T-helper 2 cell (primary cell): ENCODE measurements around the gene LRRC45.

Source experiments
- DNase-seq, 5 experiments: peaks; one replicate each; pipeline versions ENCODE4 v3.0.0 to v3.0.0-alpha.2; 2012 to 2022

The LRRC45 gene

DNA sequence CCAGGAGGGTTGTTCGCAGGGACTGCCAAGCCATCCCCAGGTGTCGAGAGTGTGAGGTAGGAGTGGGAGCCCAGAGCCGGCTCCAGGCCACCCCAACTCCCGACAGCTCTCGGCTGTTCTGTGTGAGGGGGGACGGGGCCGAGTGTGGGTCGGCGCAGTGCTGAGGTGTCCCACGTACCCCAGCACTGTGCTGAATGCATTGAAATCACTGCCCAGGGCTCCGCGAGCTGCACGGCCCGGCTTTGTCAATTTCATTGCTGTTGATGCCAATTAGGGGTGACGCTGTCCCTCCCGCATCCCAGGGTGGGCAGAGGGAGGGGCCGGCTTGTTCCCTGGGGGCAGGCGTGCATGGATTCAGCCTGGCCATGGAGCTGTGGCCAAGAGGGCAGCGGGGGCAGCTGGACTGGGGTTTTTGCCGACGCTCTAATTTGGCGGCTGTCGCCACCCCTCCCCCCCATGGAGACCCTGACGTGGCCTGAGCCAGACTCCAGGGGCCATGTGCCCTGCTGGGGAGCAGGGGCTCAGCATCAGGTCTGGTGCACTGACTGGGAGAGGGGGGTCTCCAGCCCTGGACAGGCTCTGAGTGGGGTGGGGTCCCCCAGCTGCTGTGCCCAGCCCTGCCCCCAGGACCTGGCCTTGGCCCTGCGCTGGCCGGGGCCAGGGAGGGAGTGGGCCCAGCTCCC is 14.7 kb upstream of the LRRC45 start:
- DNase-seq = no peak

GRCh38 chr17:82008941-82009405 is 14.1 kb upstream of the LRRC45 start:
- no peak for DNase-seq

- DNase-seq = no peak
Measured at GRCh38 chr17:82009413-82009812, 13.7 kb upstream of the LRRC45 start.

DNA sequence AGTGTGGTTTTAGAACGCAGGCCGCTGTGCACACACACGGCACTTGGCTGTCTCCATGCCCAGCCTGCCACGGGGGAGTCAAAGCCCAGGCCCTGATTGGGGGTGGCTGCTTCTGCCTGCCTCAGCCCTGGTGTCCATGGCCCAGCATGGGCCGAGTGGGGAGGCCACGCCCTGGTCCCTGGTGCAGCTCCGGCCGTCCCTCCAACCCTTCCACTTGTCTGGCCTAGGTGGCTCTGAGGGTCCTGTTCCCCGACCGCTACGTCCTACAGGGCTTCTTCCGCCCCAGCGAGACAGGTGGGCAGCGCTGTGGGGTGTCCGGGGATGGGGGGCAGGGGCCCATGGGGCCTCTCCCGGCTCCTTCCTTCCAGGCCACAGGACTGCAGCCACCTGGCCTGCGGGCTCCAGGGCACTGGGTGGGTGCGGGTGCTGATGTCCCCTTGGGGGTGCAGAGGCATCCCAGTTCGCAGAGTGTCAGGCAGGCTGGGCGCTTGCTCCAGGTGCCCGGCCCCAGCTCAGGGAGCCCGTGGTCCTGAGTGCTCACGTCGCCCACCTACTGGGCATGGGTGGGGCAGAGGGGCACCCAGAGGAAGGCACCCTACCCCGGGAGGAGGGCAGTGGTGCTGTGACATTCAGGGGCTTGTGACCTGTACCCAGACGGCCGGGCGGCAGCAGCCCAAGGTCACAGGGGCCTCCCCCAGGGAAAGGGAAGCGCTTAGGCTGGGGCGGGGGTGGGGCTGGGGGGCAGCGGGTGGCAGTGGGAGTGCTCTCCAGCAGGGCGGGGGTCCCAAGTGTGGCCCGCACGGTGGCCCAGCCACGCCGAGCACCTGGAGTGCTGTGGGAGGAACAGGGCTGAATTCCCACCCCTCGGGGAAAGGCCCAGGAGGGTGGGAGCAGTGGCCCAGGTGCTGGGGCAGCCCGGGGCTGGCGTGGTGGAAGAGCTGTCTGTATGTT is 12.3 kb upstream of the LRRC45 start:
- DNase-seq = no peak

- no peak for DNase-seq
Measured at GRCh38 chr17:82011617-82012187, 11.4 kb upstream of the LRRC45 start.

DNA sequence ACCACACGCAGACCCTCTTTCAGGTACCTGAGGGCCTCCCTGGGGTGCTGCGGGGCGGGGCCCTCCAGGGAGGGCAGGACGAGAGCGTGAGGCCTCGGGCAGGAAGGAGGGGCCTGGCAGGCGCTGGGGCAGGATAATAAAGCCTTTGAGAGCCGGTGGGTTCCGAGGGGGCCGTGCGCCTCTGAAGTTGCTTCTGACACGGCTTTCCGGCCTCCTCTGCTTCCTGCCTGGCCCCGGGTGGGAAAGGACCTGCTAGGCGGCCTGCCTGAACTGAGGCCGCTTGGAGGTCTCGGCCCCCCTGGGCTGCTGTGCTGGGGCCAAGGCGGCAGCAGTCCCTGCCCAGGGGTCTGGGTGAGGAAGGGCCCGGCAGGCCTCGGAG is 10.9 kb upstream of the LRRC45 start:
- no peak for DNase-seq

- DNase-seq = no peak
Measured at GRCh38 chr17:82012640-82013295, 10.3 kb upstream of the LRRC45 start.

DNA sequence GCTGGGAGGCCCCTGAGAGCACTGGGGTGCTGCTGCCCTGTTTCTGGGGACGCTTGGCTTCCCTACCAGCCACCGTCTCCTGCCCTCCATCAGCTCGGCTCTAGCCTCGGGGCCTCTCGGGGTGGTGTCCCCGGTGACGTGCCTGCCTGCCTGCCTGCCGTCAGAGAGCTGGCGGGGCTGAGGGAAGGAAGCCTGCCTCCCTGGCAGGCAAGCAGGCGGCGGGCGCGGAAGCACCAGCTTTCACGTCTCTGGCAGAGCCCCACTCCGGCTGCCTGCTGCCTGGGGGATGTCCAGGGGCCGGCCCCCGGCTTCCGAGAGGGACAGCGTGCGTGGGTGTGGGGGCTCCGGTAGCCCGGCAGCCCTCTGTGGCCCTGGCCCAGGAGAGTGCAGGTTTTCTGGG is 9.8 kb upstream of the LRRC45 start:
- no peak for DNase-seq

DNA sequence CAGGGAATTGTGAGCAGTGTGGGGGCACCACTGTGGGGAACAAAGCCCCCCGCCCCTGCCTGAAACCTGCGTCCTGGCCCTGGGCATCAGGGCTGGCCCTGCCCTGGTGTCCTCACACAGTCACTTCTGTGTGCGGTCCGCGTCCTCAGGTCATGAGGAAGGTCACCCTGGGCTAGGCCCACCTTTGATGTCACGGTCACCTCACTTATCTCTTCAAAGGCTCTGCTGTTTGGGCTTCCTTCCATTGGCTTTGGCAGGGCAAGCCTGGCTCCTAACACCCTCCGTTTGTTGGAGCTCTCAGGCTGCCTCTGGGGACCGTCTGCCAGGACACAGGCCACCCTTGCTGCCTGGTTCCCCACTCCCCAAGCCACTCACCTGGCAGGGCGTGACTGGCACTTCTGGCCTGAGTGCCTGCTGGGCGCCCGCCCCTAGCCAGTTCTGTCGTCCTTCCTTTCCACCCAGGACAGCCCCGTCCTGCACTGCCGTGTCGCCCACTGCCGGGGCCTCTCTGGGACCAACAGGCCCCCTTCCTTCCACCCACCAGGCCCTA is 9.3 kb upstream of the LRRC45 start:
- DNase-seq = no peak

- DNase-seq = no peak
Measured at GRCh38 chr17:82014432-82014831, 8.7 kb upstream of the LRRC45 start.

DNA sequence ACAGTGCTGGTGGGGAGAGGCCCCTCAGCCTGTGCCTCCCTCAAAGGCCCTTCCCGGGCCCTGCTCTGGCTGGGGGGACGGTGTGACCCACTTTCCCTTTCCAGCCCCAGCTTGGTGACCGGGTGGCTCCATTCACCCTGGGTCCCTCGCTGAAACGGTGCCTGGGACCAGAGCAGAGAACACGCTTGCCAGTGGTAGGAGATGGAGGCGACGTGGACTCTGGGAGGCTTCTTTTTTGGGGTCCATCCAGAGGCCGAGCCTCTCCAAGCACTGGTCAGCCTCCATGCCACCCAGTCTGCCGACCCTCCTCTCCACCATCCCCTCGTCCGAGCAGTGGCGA is 8.2 kb upstream of the LRRC45 start:
- no peak for DNase-seq

GRCh38 chr17:82015311-82015971 is 7.7 kb upstream of the LRRC45 start:
- DNase-seq = no peak

- no peak for DNase-seq
Measured at GRCh38 chr17:82016061-82016874, 6.8 kb upstream of the LRRC45 start.

DNA sequence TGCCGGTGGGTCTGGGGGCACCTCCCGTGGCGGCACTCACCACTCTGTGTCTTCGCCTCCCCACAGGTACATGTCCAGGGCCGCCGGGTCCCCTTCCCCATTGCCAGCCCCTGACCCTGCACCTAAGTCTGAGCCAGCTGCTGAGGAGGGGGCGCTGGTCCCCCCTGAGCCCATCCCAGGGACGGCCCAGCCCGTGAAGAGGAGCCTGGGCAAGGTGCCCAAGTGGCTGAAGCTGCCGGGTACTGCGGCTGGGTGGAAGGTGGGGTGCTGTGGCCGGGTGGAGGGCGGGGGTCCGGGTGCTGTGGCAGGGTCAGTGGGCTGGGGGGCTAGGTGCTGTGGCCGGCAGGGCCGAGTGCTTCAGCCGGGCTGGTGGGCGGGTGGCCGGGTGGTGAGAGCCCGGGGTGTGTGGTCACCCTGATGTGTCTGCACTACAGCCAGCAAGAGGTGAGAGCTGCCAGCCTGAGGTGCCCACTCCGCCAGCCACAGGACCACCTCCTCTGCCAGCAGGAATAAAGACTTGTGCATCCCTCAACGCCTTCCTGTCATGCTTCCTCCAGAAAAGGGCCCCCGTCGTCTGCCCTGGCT is 6.1 kb upstream of the LRRC45 start:
- DNase-seq = no peak

- no peak for DNase-seq
Measured at GRCh38 chr17:82017612-82018151, 5.4 kb upstream of the LRRC45 start.

GRCh38 chr17:82018152-82018988 is 4.7 kb upstream of the LRRC45 start:
- no peak for DNase-seq

GRCh38 chr17:82018989-82019689 is 4.0 kb upstream of the LRRC45 start:
- no peak for DNase-seq

DNA sequence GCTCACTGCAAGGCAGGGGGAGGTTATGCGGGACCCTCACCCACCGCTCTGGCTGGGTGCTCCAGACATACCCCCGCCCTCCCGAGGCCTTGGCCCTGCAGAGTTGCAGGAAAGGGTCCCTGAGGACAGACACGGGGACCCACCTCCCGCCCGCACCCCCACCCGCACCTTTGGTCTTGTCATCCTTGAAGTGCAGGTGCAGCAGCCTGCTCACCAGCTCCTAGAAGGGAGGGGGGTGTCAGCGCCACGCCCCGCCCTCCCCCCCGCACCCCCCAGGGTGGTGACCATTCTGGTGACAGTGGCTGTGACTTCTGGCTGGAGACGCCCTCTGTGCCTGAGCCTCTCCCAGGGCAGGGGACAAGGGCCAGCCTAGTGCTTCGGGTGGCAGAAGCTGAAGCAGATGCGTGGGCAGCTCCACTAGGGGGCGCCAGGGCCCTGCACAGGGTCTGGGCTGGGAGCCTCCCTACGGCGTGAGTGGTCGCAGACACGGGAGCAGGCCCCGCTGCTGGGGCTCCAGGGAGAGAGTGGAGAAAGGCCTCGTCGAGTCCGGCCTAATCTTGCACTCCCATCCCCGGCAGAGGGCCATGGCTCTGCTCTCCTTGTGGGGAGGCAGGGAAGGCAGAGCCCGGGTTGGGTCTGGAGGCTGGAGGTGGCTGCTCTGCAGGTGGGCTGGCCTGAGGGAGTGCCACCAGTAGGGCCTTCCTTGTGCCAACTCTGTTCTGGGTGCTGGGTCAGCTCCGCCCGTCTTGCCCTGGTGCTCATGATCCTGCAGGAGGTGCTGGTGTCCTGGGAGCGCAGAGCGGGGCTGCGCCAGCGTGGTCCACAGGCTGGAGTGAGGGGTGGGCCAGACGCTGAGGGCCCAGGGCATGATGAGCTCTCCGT is 3.2 kb upstream of the LRRC45 start:
- peak; percentile 28 to 57 (median 44) for DNase-seq
